ENCODE measurements around the gene HSPBP1.
A peak's percentile ranks its signal among the peaks of the same experiment; 100 is the strongest.

Gene HSPBP1

DNA sequence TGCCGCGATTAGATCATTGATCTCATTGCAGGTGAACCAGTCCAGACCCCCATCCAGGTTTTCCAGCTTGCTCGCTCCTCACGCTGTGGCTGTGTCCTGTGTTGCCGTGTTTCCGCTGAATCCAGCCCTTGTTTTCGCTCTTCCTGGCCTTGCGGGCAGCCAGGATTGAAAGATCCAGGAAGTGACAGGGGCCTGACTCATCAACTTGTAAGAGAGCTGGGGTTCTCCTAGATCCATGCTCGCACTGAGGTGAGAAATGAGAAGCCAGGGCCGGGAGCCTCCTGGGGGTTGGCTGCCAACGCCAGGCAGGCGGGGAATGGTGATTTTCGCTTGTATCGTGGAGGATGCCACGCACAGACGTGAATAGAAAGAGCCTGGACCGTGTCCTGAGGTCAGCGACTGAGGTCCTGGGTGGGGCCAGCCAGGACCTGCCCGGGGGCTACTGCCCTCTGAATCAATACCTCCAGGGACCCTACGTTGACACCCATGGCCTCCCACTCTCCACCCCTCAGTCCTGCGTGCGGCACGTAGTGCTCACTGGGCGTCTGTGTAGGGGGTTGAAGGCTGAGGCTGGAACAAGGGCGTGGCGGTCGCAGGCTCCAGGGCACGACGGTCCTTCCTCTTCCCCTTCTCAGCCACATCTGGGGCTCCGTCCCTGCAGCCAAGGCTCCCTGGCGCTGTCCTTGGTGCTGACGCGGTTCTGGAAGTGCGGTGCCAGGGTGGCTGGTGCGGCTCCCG, 63.3 kb downstream of the HSPBP1 start:
- peak; percentile 100 for DNase-seq (ENCODE audit: low read depth)

DNA sequence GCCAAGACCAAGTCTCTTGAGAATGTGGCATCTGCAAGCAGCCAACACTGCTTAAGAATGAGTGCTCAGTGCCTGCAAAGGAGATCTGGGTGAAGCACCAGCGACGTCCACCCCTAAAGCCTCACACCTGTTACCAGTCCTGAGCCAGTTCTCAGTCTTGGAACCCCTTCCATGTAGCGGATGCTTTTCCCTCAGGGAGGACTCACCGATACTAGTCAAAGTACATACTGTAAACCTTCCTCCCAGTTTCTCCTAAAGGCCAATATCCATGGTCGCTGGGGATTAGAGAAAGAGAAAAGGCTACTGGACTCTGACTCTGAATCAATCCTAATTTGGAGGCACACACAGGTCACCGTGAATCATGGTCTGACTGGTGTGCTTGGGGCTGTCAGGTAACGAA, 66.4 kb downstream of the HSPBP1 start:
- no peak for DNase-seq (ENCODE audit: low read depth)

DNA sequence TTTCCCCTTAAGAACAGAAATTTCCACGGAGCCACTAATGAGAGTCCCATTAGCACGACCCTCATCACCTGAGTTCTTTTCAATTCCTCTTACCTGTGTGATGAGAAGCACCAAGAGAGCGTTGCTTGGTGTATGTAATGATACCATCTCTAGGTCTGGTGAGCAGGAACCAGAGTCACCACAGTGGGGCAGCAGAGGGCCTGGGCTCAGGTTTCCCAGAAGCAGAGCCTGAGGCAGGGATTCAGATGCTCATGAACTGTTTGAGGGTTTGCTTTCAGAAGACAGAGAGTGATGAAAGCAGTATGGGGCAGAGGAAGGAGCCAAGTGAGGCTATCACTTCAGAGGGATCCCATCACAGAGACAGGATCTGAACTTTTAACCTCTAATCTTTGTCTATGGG, 67.5 kb downstream of the HSPBP1 start:
- DNase-seq (ENCODE audit: low read depth): peak; percentile 30

All from ELR (cell line).